IMR-90 (cell line): ENCODE results near the gene FBXW5. TPM values are rescaled to one million over a fixed set of nuclear protein-coding genes. Genes with fewer than 3 reads are reported as not detected.

ENCODE experiments used
- ATAC-seq: fragments of 200-7000 bp; cut with Tn5 transposase; 2 replicates; pipeline ENCODE4 v1.9.1; 2020; ENCODE audit warnings: low read depth, mild to moderate bottlenecking, moderate library complexity
- BruUV-seq: library from RNA; stranded (reverse); fragments of 400-500 nt; replicated peaks from 2 replicates; lab custom pipeline; 2021; lab: Mats Ljungman, UMichigan
- CTCF ChIA-PET: fragments of 300-600 bp; formaldehyde crosslinking; extraction: SDS; loops from one replicate; lab custom pipeline; 2021; ENCODE audit warnings: antibody characterized with exemption; lab: Yijun Ruan, JAX
- POLR2A ChIA-PET: fragments of 300-600 bp; sonication (Branson Sonifier 250); formaldehyde crosslinking; loops from one replicate; lab custom pipeline; 2022; ENCODE audit warnings: antibody characterized with exemption; ENCODE audit not compliant: unreplicated experiment; lab: Charles Lee
- DNase-seq: peaks from one replicate; pipeline ENCODE4 v3.0.0; 2013
- H2AFZ ChIP-seq: replicated peaks from 2 replicates; pipeline ENCODE3; 2013; ENCODE audit warnings: low read length, mild to moderate bottlenecking; ENCODE audit not compliant: poor library complexity
- H2AK5ac ChIP-seq: 2 replicates; pipeline ENCODE4 v1.6.1; 2013; ENCODE audit warnings: low read depth, low read length, inconsistent platforms
- H2AK9ac ChIP-seq: replicated peaks from 2 replicates; pipeline ENCODE3; 2013; ENCODE audit warnings: mild to moderate bottlenecking, low read depth, low read length, moderate library complexity; ENCODE audit not compliant: poor library complexity
- H2BK120ac ChIP-seq: 2 replicates; pipeline ENCODE4 v1.6.1; 2013; ENCODE audit warnings: low read depth, low read length, inconsistent platforms
- H2BK15ac ChIP-seq: 3 replicates; pipeline ENCODE4 v1.6.1; 2013; ENCODE audit warnings: low read depth, low read length, inconsistent platforms
- H2BK20ac ChIP-seq: 2 replicates; pipeline ENCODE4 v1.6.1; 2013; ENCODE audit warnings: low read depth, mild to moderate bottlenecking, inconsistent platforms, low read length, moderate library complexity
- H2BK5ac ChIP-seq: 2 replicates; pipeline ENCODE4 v1.6.1; 2013; ENCODE audit warnings: mild to moderate bottlenecking, low read depth, low read length, inconsistent platforms; ENCODE audit not compliant: poor library complexity, severe bottlenecking
- H3K14ac ChIP-seq: replicated peaks from 2 replicates; pipeline ENCODE4 v1.6.1; 2013; ENCODE audit warnings: low read depth, low read length, inconsistent platforms
- H3K18ac ChIP-seq: 2 replicates; pipeline ENCODE4 v1.6.1; 2013; ENCODE audit warnings: low read depth, low read length, control low read depth
- H3K23ac ChIP-seq: 2 replicates; pipeline ENCODE4 v1.6.1; 2013; ENCODE audit warnings: low read depth, low read length, inconsistent platforms
- H3K27ac ChIP-seq: 2 replicates; pipeline ENCODE4 v1.5.1; 2013; ENCODE audit warnings: mild to moderate bottlenecking, control low read depth, low read length; ENCODE audit not compliant: insufficient read depth
- H3K27me3 ChIP-seq: 2 replicates; pipeline ENCODE4 v1.6.1; 2013; ENCODE audit warnings: low read length; ENCODE audit not compliant: control insufficient read depth, insufficient read depth
- H3K36me3 ChIP-seq: 2 replicates; pipeline ENCODE4 v1.6.1; 2013; ENCODE audit warnings: low read length, mixed read lengths; ENCODE audit not compliant: control insufficient read depth, insufficient read depth
- H3K4ac ChIP-seq: 2 replicates; pipeline ENCODE4 v1.6.1; 2013; ENCODE audit warnings: low read depth, low read length, inconsistent platforms
- H3K4me1 ChIP-seq: 2 replicates; pipeline ENCODE4 v1.6.1; 2013; ENCODE audit warnings: low read length, mixed read lengths; ENCODE audit not compliant: control insufficient read depth, insufficient read depth
- H3K4me2 ChIP-seq: 2 replicates; pipeline ENCODE4 v1.6.1; 2013; ENCODE audit warnings: low read depth, mild to moderate bottlenecking, control low read depth, low read length, moderate library complexity
- H3K4me3 ChIP-seq: 2 replicates; pipeline ENCODE4 v1.5.1; 2013; ENCODE audit warnings: low read depth, mild to moderate bottlenecking, control low read depth, low read length, moderate library complexity; ENCODE audit not compliant: insufficient read depth
- H3K56ac ChIP-seq: 2 replicates; pipeline ENCODE4 v1.6.1; 2013; ENCODE audit warnings: low read length, inconsistent platforms; ENCODE audit not compliant: insufficient read depth; ENCODE audit errors: extremely low read depth
- H3K79me1 ChIP-seq, 2 experiments: 2 replicates each; pipeline ENCODE4 v1.6.1; 2013; ENCODE audit warnings: low read length in 2 of 2, inconsistent platforms in 1 of 2, low read depth in 1 of 2
- H3K9ac ChIP-seq: 2 replicates; pipeline ENCODE4 v1.6.1; 2013; ENCODE audit warnings: low read depth, low read length, control low read depth
- H3K9me1 ChIP-seq: 2 replicates; pipeline ENCODE4 v1.6.1; 2013; ENCODE audit warnings: low read length, inconsistent platforms; ENCODE audit not compliant: insufficient read depth
- H3K9me3 ChIP-seq: 2 replicates; pipeline ENCODE4 v1.6.1; 2013; ENCODE audit warnings: low read length; ENCODE audit not compliant: control insufficient read depth, insufficient read depth
- H4K20me1 ChIP-seq: 2 replicates; pipeline ENCODE4 v1.6.1; 2013; ENCODE audit warnings: low read length, inconsistent platforms; ENCODE audit not compliant: insufficient read depth
- H4K5ac ChIP-seq: 2 replicates; pipeline ENCODE4 v1.6.1; 2013; ENCODE audit warnings: mild to moderate bottlenecking, low read depth, low read length, control low read depth
- H4K8ac ChIP-seq, 2 experiments: 2 replicates each; pipeline ENCODE4 v1.6.1; 2013; ENCODE audit warnings: low read depth in 2 of 2, low read length in 2 of 2, control low read depth in 1 of 2, inconsistent platforms in 1 of 2
- H4K91ac ChIP-seq: 2 replicates; pipeline ENCODE4 v1.6.1; 2013; ENCODE audit warnings: low read depth, low read length, inconsistent platforms; ENCODE audit not compliant: insufficient read depth
- BHLHE40 ChIP-seq: fragments of 150-350 bp; IDR thresholded peaks from 2 replicates; pipeline ENCODE4 v1.6.1; 2016; ENCODE audit warnings: mild to moderate bottlenecking, low read depth, low read length
- NFE2L2 ChIP-seq: fragments of 150-350 bp; IDR thresholded peaks from 2 replicates; pipeline ENCODE4 v1.6.1; 2016; ENCODE audit warnings: low read depth, mild to moderate bottlenecking, low read length
- RAD21 ChIP-seq: IDR thresholded peaks from 2 replicates; pipeline ENCODE4 v1.6.1; 2012; ENCODE audit warnings: low read length, improper control_type of control experiment
- RCOR1 ChIP-seq: IDR thresholded peaks from 2 replicates; pipeline ENCODE4 v1.6.1; 2012; ENCODE audit warnings: mild to moderate bottlenecking, low read length, improper control_type of control experiment; ENCODE audit not compliant: insufficient replicate concordance
- WGBS, 2 experiments: methylation state at CpG; one replicate each; pipeline versions ENCODE4 v1.1.5 to v1.1.7; 2013; ENCODE audit warnings: missing lambda C conversion rate in 2 of 2; ENCODE audit not compliant: insufficient read length in 1 of 2; ENCODE audit errors: extremely low coverage in 2 of 2; 5-methylcytosine and 5-hydroxymethylcytosine counted together
- dilution Hi-C: fragments of 300-500 bp; cut with HindIII; formaldehyde crosslinking; loops from one replicate; pipeline ENCODE4 v1.14.3; 2018; ENCODE audit warnings: low sequenced_read_pairs; ENCODE audit not compliant: unreplicated experiment
- in situ Hi-C: fragments of 300-500 bp; cut with MboI; formaldehyde crosslinking; loops from 3 replicates; pipeline ENCODE4 v1.14.3; 2019; ENCODE audit warnings: low sequenced_read_pairs, inconsistent platforms, mixed read lengths
- intact Hi-C: fragments of 100-400 bp; cut with micrococcal nuclease; formaldehyde crosslinking; loops from 2 replicates; pipeline ENCODE4 v1.10.0; 2022
- polyA plus RNA-seq, 3 experiments: library from polyadenylated mRNA; depleted of rRNA; stranded (reverse); fragments of >200 nt; gene quantifications; 2 replicates each; pipeline ENCODE4 v1.2.3, GENCODE V29; 2012; ENCODE audit warnings: low replicate concordance in 1 of 3
- total RNA-seq: library from RNA; depleted of rRNA; stranded (reverse); fragments of >200 nt; gene quantifications from 2 replicates; pipeline ENCODE4 v1.2.3, GENCODE V29; 2012

Gene FBXW5
- total and polyA plus RNA-seq, 2 of the 4 experiments (the other 2 are of a cell fraction), result 65.1 to 80.2 TPM

- Histone ChIP-seq H3K4me3 (no peak overlapping the region), H2BK20ac (no peak overlapping the region), H3K56ac (no peak overlapping the region), H3K4me2 (no peak overlapping the region), H4K20me1 (no peaks in the 10 kb centered on the region), H2BK120ac (no peak overlapping the region), H3K4me1 (no peaks in the 10 kb centered on the region), H3K9ac (no peak overlapping the region), H2BK5ac (no peak overlapping the region), H3K18ac (no peak overlapping the region), H3K9me1 (peaks cover 2% of the 10 kb centered on the region; the same call in 1 of the 2 replicates), H4K5ac (no peak overlapping the region), H4K91ac (no peak overlapping the region), H3K4ac (no peak overlapping the region), H3K14ac (no peak overlapping the region), H2AK9ac (no peak overlapping the region), H3K79me1 (no peaks in the 10 kb centered on the region), H2AK5ac (no peak overlapping the region), H3K27me3 (peaks cover 20% of the 10 kb centered on the region), H2BK15ac (no peak overlapping the region), H3K27ac (no peak overlapping the region), H3K23ac (no peak overlapping the region), H3K36me3 (no peaks in the 10 kb centered on the region), H2AFZ (no peak overlapping the region), H3K9me3 (no peaks in the 10 kb centered on the region), H4K8ac (no peak overlapping the region)
- in situ Hi-C loops, result no loop called here
- DNase-seq, result no peak
- POLR2A ChIA-PET, result no interaction called here
- CTCF ChIA-PET, result interaction anchor here (1.0 kb wide), 1 partner anchor 11 kb away, joined by 3 read pairs; no protein-coding TSS in a partner anchor
- no TSS peak for BruUV-seq
- dilution Hi-C loops, result no loop called here
- TF ChIP-seq BHLHE40 (no peak), NFE2L2 (no peak), RAD21 (no peak), RCOR1 (no peak)
- 83% methylated on average over 8 of the region's 26 CpGs; no CpG with 5 or more reads in 1 of the 2 experiments for WGBS, 2 experiments
- no peak for ATAC-seq
- intact Hi-C loops, result no loop called here
These were observed 20.4 kb upstream of the FBXW5 start for GRCh38 chr9:136964833-136965422.
